Measurements from ENCODE around the gene ANKMY1. TPM values are rescaled to one million over a fixed set of nuclear protein-coding genes. Genes with fewer than 3 reads are reported as not detected.

ANKMY1 gene
- total RNA-seq, 4 donors from 2014 or later: 7.0 to 12.0 (median 8.9) TPM

DNA sequence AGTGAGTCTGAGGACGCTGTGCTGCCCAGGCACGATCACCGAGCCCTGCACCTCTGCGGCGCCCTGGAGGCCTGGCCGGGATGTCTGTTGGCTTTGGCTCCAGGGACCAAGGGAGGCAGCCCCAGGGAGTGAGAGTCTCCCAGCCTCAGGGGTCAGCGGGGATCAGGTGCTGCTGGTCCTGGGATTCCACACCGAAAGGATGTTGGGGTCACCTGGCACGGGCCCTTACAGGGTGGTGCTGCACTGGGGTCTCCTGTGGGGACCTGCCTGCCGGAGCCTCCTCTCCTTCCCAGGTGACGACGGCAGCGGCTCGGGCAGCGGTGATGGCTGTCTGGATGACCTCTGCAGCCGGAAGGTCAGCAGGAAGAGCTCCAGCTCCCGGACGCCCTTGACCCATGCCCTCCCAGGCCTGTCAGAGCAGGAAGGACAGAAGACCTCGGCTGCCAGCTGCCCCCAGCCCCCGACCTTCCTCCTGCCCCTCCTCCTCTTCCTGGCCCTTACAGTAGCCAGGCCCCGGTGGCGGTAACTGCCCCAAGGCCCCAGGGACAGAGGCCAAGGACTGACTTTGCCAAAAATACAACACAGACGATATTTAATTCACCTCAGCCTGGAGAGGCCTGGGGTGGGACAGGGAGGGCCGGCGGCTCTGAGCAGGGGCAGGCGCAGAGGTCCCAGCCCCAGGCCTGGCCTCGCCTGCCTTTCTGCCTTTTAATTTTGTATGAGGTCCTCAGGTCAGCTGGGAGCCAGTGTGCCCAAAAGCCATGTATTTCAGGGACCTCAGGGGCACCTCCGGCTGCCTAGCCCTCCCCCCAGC is 91.8 kb downstream of the ANKMY1 start:
- 51 to 75% methylated on average over 4 to 6 of the region's 28 CpGs for WGBS, 2 donors (ENCODE audit: low coverage in 1 of 2)
- Histone ChIP-seq H3K4me1 (no peaks in the 10 kb centered on the region), H3K36me3 (peaks cover 0 to 58% of the 10 kb centered on the region in 2 donors), H3K9me3 (no peaks in the 10 kb centered on the region), H3K27ac (no peak overlapping the region), H3K27me3 (peaks cover 3% of the 10 kb centered on the region), H3K4me3 (no peak overlapping the region)
- TF ChIP-seq CTCF (IDR thresholded peaks at IDR 0.05): no peak
- no peak for TF ChIP-seq POLR2A (IDR thresholded peaks at IDR 0.05)
- no peak for TF ChIP-seq POLR2AphosphoS5 (IDR thresholded peaks at IDR 0.05)
- no peak for TF ChIP-seq EP300 (IDR thresholded peaks at IDR 0.05)
- no peak for ATAC-seq

DNA sequence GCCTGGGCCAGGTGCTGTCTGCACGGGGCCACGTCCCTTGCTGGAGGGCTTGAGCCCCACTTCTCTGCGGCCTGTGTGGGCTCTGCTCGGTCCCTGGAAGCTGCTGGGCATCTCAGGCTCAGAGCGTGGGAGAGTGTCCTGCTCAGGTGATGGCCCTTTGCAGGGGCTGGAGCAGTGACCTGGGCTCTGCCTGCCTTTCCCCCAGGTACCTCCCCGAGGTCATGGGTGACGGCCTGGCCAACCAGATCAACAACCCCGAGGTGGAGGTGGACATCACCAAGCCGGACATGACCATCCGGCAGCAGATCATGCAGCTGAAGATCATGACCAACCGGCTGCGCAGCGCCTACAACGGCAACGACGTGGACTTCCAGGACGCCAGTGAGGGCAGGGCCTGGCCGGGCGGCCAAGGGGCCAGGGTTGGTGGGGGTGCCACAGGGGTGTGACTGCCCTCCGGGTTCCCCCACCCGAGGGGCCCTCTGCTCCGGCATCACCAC is 92.5 kb downstream of the ANKMY1 start:
- Histone ChIP-seq H3K36me3 (peaks cover 0 to 65% of the 10 kb centered on the region in 2 donors), H3K4me3 (no peak overlapping the region), H3K4me1 (no peaks in the 10 kb centered on the region), H3K27me3 (peaks cover 3% of the 10 kb centered on the region), H3K27ac (no peak overlapping the region), H3K9me3 (no peaks in the 10 kb centered on the region)
- TF ChIP-seq CTCF (IDR thresholded peaks at IDR 0.05) (no peak), POLR2AphosphoS5 (IDR thresholded peaks at IDR 0.05) (no peak), POLR2A (IDR thresholded peaks at IDR 0.05) (no peak), EP300 (IDR thresholded peaks at IDR 0.05) (no peak)
- no peak for ATAC-seq
- no CpG with 5 or more reads among the region's 22 CpGs for WGBS, 2 donors (ENCODE audit: low coverage in 1 of 2)

GRCh38 chr2:240464514-240465241 is 93.1 kb downstream of the ANKMY1 start:
- no peaks in the 10 kb centered on the region for H3K4me1 ChIP-seq
- TF ChIP-seq POLR2A (IDR thresholded peaks at IDR 0.05) (no peak), POLR2AphosphoS5 (IDR thresholded peaks at IDR 0.05) (no peak), EP300 (IDR thresholded peaks at IDR 0.05) (no peak), CTCF (IDR thresholded peaks at IDR 0.05) (no peak)
- no peaks in the 10 kb centered on the region for H3K9me3 ChIP-seq
- no peak overlapping the region for H3K4me3 ChIP-seq
- peaks cover 0 to 71% of the 10 kb centered on the region in 2 donors for H3K36me3 ChIP-seq
- H3K27me3 ChIP-seq: peaks cover 2% of the 10 kb centered on the region
- ATAC-seq: no peak
- no peak overlapping the region for H3K27ac ChIP-seq
- 90% methylated on average over 14 of the region's 43 CpGs; no CpG with 5 or more reads in 1 of the 2 donors for WGBS, 2 donors (ENCODE audit: low coverage in 1 of 2)

DNA sequence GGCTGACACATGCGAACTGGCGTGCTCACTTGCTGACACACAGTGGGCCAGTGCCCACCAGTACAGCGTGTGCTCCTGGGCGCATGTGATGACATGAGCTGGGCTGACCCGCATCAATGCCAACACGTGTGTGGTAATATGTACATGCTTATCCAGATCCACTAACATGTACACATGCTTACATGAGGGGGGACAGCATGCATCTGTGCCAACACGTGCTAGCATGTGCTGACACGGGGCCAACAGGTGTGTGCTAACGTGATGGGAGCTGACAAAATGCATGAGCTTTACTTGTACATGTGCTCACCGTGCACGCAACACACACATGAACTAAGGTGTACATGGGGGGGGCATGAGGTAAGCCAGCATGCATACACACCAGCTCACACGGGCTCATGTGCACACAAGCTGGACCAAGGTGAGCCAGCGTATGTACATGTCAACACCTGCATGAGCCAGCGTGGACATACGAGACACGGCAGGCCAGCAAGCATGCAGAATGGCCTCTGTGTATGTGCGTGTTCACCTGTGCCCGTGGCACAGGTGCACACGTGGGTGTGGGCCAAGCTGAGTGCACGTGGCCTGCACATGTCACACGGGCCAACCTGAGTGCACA is 93.8 kb downstream of the ANKMY1 start:
- 93% methylated on average over 3 of the region's 21 CpGs; no CpG with 5 or more reads in 1 of the 2 donors for WGBS, 2 donors (ENCODE audit: low coverage in 1 of 2)
- peaks cover 0 to 78% of the 10 kb centered on the region in 2 donors for H3K36me3 ChIP-seq
- no peaks in the 10 kb centered on the region for H3K9me3 ChIP-seq
- no peak for ATAC-seq
- H3K27ac ChIP-seq: no peak overlapping the region
- H3K27me3 ChIP-seq: no peaks in the 10 kb centered on the region
- no peak for TF ChIP-seq POLR2A (IDR thresholded peaks at IDR 0.05)
- no peak for TF ChIP-seq CTCF (IDR thresholded peaks at IDR 0.05)
- TF ChIP-seq EP300 (IDR thresholded peaks at IDR 0.05): no peak
- TF ChIP-seq POLR2AphosphoS5 (IDR thresholded peaks at IDR 0.05): no peak
- H3K4me3 ChIP-seq: no peak overlapping the region
- no peaks in the 10 kb centered on the region for H3K4me1 ChIP-seq
